KMS-11 (cell line): ENCODE results near the gene DLX5.

Experiments used
- H2AFZ ChIP-seq: fragments of 200-600 bp; sonication (generic); 2 replicates; pipeline ENCODE4 v1.6.1; 2016; ENCODE audit warnings: antibody characterized with exemption, mixed run types, low read depth
- H3K27ac ChIP-seq: fragments of 200-600 bp; sonication (generic); 2 replicates; pipeline ENCODE4 v1.6.1; 2016; ENCODE audit warnings: mild to moderate bottlenecking, mixed run types
- H3K27me3 ChIP-seq: fragments of 200-600 bp; sonication (generic); 2 replicates; pipeline ENCODE4 v1.6.1; 2017; ENCODE audit warnings: mild to moderate bottlenecking, low read depth, mixed run types, moderate library complexity; ENCODE audit not compliant: insufficient read depth
- H3K36me3 ChIP-seq: fragments of 200-600 bp; sonication (generic); 2 replicates; pipeline ENCODE4 v1.6.1; 2017; ENCODE audit warnings: mild to moderate bottlenecking, mixed run types; ENCODE audit not compliant: insufficient read depth
- H3K4me1 ChIP-seq: fragments of 200-600 bp; sonication (generic); 2 replicates; pipeline ENCODE4 v1.6.1; 2016; ENCODE audit warnings: mild to moderate bottlenecking, low read depth, mixed run types; ENCODE audit not compliant: poor library complexity, severe bottlenecking
- H3K4me2 ChIP-seq: fragments of 200-600 bp; sonication (generic); 2 replicates; pipeline ENCODE4 v1.7.0; 2016; ENCODE audit warnings: mild to moderate bottlenecking, mixed run types
- H3K4me3 ChIP-seq: fragments of 200-600 bp; sonication (generic); IDR thresholded peaks from 2 replicates; pipeline ENCODE4 v1.6.1; 2017; ENCODE audit warnings: low read depth, low read length, mixed read lengths; ENCODE audit not compliant: insufficient read depth
- H3K79me2 ChIP-seq: fragments of 200-600 bp; sonication (generic); 2 replicates; pipeline ENCODE4 v1.6.1; 2016; ENCODE audit warnings: low read depth, mixed run types; ENCODE audit not compliant: insufficient read depth
- H3K9ac ChIP-seq: fragments of 200-600 bp; sonication (generic); 2 replicates; pipeline ENCODE4 v1.6.1; 2016; ENCODE audit warnings: mild to moderate bottlenecking, mixed run types
- H4K20me1 ChIP-seq: fragments of 200-600 bp; sonication (generic); 2 replicates; pipeline ENCODE4 v1.6.1; 2016; ENCODE audit warnings: mild to moderate bottlenecking, mixed run types; ENCODE audit not compliant: insufficient read depth
- TF ChIP-seq, protein P1 (sequence below): fragments of 200-600 bp; sonication (generic); conservative IDR thresholded peaks from 2 replicates; pipeline ENCODE4 v1.6.1; 2017; ENCODE audit warnings: low read depth, mild to moderate bottlenecking, antibody characterized with exemption, low read length, moderate library complexity, mixed read lengths

The DLX5 gene

DNA sequence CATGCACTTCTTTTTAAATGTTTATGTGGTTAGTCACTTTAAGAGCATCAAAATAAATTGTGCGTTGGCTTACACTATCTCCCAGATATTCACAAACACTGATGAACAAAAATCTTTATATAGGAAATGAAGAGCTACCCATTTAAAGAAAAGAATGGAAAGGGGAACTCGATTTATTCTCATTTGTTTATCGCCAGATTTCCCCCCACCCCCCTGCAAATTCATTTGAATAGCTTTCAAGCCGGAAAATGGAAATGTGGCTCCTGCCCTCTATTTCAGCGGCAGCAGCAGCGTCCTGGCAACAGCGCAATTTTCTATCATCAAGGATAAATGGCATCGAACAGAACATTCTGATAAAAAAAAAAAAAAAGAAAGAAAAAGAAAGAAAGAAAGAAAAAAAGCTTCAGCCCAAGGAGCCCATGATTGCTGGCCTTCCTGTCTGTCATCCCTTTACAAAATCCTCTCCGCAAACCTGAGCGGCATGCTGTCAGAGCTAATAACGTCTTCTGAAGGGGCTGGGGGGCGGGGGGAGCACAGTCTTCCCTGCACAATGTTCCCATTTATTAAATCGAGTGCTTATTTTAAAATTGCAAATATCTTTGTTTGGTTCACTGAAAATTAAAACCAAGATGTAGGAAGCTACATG is 33.0 kb downstream of the DLX5 start:
- Histone ChIP-seq H3K36me3 (no peaks in the 10 kb centered on the region), H3K4me3 (no peak overlapping the region), H3K4me2 (no peak overlapping the region), H3K79me2 (no peaks in the 10 kb centered on the region), H3K27me3 (no peaks in the 10 kb centered on the region), H3K9ac (no peak overlapping the region), H3K27ac (no peak overlapping the region), H2AFZ (no peak overlapping the region), H3K4me1 (no peaks in the 10 kb centered on the region), H4K20me1 (no peaks in the 10 kb centered on the region)
- TF ChIP-seq, protein P1, sequence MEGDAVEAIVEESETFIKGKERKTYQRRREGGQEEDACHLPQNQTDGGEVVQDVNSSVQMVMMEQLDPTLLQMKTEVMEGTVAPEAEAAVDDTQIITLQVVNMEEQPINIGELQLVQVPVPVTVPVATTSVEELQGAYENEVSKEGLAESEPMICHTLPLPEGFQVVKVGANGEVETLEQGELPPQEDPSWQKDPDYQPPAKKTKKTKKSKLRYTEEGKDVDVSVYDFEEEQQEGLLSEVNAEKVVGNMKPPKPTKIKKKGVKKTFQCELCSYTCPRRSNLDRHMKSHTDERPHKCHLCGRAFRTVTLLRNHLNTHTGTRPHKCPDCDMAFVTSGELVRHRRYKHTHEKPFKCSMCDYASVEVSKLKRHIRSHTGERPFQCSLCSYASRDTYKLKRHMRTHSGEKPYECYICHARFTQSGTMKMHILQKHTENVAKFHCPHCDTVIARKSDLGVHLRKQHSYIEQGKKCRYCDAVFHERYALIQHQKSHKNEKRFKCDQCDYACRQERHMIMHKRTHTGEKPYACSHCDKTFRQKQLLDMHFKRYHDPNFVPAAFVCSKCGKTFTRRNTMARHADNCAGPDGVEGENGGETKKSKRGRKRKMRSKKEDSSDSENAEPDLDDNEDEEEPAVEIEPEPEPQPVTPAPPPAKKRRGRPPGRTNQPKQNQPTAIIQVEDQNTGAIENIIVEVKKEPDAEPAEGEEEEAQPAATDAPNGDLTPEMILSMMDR, result no peak

DNA sequence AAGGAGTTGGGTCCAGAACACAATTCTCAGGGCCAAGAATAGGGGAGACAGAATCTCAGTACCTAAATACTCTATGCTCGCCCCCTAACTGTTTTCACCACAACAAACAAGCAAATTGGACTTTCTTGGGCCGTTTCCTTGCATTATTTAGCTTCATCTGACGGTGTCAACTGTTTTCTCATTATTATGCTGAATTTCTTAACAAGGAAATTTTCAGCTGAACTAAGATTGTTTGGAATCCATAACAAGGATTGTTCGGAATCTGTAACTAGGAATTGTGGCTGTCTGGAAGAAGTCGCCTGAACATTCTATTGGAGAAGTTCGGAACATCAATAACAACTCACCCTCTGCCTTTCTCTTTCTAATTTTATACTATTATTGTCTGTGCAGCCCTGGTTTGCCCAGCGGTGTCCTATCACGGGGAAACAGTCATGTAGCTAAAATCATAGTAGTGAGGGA is 34.7 kb downstream of the DLX5 start:
- H4K20me1 ChIP-seq, result no peaks in the 10 kb centered on the region
- no peaks in the 10 kb centered on the region for H3K36me3 ChIP-seq
- no peaks in the 10 kb centered on the region for H3K27me3 ChIP-seq
- no peak overlapping the region for H2AFZ ChIP-seq
- H3K4me1 ChIP-seq, result no peaks in the 10 kb centered on the region
- no peak overlapping the region for H3K4me3 ChIP-seq
- H3K4me2 ChIP-seq, result no peak overlapping the region
- H3K27ac ChIP-seq, result no peak overlapping the region
- H3K79me2 ChIP-seq, result no peaks in the 10 kb centered on the region
- no peak overlapping the region for H3K9ac ChIP-seq
- TF ChIP-seq, protein P1, result no peak

DNA sequence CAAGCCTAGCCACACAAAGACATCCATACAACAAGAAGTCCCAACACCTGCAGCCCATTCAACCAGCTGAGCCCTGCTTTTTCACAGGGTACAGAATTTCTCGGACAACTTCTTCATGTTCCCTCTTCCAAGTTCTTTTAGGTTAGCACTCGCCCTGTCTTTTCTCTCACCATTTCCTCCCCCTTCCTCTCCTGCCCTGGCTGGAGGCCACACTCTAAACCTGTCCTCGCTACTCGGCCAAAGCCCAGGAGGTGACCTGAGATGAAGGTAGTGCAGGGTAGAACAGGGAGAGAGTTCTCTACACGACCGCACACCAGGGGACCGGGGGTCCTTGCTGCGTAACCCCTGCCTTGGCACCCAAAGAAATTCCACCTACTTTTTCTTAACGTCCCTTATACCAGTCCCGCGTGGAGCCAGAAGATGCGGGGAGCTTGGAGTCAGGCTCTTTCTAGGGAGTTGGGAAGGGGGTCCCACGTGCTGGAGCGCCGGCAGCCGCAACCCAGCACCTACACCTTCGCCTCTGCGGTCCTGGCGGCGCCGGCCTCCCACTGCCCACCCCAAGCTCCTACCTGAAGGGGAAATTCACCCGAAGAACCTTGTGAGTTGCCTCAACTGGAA is 35.3 kb downstream of the DLX5 start:
- Histone ChIP-seq H3K4me3 (no peak overlapping the region), H3K79me2 (no peaks in the 10 kb centered on the region), H4K20me1 (no peaks in the 10 kb centered on the region), H3K27me3 (no peaks in the 10 kb centered on the region), H3K27ac (no peak overlapping the region), H3K4me2 (no peak overlapping the region), H3K36me3 (no peaks in the 10 kb centered on the region), H2AFZ (no peak overlapping the region), H3K9ac (no peak overlapping the region), H3K4me1 (no peaks in the 10 kb centered on the region)
- TF ChIP-seq, protein P1, result no peak

DNA sequence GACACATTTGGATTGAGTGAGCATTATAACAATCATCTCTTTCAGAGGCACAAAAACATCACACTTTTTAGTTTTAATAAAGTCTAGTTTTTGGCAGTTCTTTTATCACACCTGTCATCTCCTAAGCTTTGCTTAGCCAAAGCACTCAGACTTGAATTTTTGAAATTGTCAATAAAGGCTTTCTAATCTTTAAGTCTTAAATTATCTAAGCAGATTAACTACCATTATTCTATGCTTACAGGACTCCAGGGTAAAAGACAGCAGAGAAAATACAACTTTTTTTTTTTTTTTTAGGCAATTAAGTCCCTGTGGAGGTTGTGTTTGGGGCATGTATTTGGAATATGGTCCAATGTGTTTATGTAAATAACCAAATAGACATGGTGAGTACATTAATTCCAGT is 36.9 kb downstream of the DLX5 start:
- H3K36me3 ChIP-seq, result no peaks in the 10 kb centered on the region
- no peak overlapping the region for H3K4me2 ChIP-seq
- no peaks in the 10 kb centered on the region for H3K4me1 ChIP-seq
- no peak overlapping the region for H3K27ac ChIP-seq
- no peaks in the 10 kb centered on the region for H3K27me3 ChIP-seq
- TF ChIP-seq, protein P1, result no peak
- no peak overlapping the region for H3K9ac ChIP-seq
- H2AFZ ChIP-seq, result no peak overlapping the region
- no peaks in the 10 kb centered on the region for H4K20me1 ChIP-seq
- H3K4me3 ChIP-seq, result no peak overlapping the region
- no peaks in the 10 kb centered on the region for H3K79me2 ChIP-seq
